IPS DF 19.7 (cell line): ENCODE results near the gene MKX.

Experiments used
- DNase-seq: peaks from one replicate; pipeline ENCODE4 v3.0.0-alpha.2; 2013; ENCODE audit warnings: low read depth, low spot score

Gene MKX

GRCh38 chr10:27745732-27746396 is at the start of gene MKX:
Gene MKX (minus strand): TSS chr10:27745819. CDS start chr10:27743415, 2,404 bp downstream.
- DNase-seq = no peak

- DNase-seq = no peak
Observed at GRCh38 chr10:27794157-27794556, 48.5 kb upstream of the MKX start.

GRCh38 chr10:27792216-27792615 is 46.6 kb upstream of the MKX start:
- no peak for DNase-seq

GRCh38 chr10:27784272-27784671 is 38.7 kb upstream of the MKX start:
- no peak for DNase-seq

- peak; percentile 30 for DNase-seq
Observed at GRCh38 chr10:27783660-27784059, 38.0 kb upstream of the MKX start.

GRCh38 chr10:27779462-27780015 is 33.9 kb upstream of the MKX start:
- DNase-seq = no peak

- no peak for DNase-seq
Observed at GRCh38 chr10:27774831-27775230, 29.2 kb upstream of the MKX start.

GRCh38 chr10:27771231-27771630 is 25.6 kb upstream of the MKX start:
- no peak for DNase-seq

- DNase-seq = no peak
Observed at GRCh38 chr10:27770181-27770580, 24.6 kb upstream of the MKX start.

GRCh38 chr10:27760867-27761266 is 15.2 kb upstream of the MKX start:
- DNase-seq = no peak

GRCh38 chr10:27759483-27760272 is 14.1 kb upstream of the MKX start:
- no peak for DNase-seq

- DNase-seq = no peak
Observed at GRCh38 chr10:27752673-27753237, 7.1 kb upstream of the MKX start.

- no peak for DNase-seq
Observed at GRCh38 chr10:27748601-27749000, 3.0 kb upstream of the MKX start.

- DNase-seq = no peak
Observed at GRCh38 chr10:27747096-27747451, 1.5 kb upstream of the MKX start.

GRCh38 chr10:27746397-27747095 is 927 bp upstream of the MKX start:
- no peak for DNase-seq

- no peak for DNase-seq
Observed at GRCh38 chr10:27744802-27745731, 552 bp downstream of the MKX start.

- no peak for DNase-seq
Observed at GRCh38 chr10:27743877-27744801, 1.5 kb downstream of the MKX start.

- no peak for DNase-seq
Observed at GRCh38 chr10:27743012-27743876, 2.4 kb downstream of the MKX start.
